NCI-H187 treated with DMSO at 0.1 percent for 48 hours (cell line): ENCODE results near the gene HOXB13.
"Not testable (repeated sequence)": the region's sequence is repeated elsewhere in the genome, so short reads cannot be mapped to it uniquely, and the experiment has no call there.

Experiments
- DNase-seq: peaks from one replicate; lab custom pipeline; 2025; lab: John Stamatoyannopoulos, UW

Gene HOXB13

DNA sequence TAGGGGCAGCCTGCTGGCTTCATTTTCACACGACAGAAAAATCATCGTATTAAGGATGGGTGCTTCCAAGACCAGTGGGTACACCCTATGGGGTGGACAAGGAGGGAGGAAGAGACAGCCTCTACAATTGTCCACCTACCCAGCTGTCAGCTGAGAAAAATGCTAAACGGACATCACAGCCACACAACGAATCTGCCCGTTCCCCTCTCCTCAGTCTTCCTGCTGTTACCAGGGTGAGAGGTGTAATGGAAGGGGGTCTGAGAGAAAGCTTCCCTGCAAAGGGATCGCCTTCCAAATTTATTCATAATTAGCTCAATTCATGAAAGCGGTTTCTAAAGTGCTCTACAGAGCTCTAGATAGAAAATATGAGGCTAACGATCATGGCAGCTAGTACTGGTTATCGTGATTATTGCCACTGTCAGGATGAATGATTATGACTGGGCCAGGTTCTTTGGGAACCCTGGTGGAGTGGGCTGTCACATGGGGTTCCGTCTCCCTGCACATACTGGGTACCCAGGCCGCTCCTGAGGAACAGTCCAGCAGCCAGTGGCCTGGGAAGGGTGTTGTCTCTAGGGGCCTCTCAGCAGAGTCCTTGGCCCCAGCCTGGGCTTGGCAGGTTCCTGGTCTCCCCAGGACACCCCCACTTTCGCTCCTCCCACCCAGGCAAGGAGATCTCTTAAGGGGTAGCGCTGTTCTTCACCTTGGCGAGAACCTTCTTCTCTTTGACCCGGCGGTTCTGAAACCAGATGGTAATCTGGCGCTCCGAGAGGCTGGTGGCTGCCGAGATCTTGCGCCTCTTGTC is 2.2 kb downstream of the HOXB13 start:
- DNase-seq: no peak

DNA sequence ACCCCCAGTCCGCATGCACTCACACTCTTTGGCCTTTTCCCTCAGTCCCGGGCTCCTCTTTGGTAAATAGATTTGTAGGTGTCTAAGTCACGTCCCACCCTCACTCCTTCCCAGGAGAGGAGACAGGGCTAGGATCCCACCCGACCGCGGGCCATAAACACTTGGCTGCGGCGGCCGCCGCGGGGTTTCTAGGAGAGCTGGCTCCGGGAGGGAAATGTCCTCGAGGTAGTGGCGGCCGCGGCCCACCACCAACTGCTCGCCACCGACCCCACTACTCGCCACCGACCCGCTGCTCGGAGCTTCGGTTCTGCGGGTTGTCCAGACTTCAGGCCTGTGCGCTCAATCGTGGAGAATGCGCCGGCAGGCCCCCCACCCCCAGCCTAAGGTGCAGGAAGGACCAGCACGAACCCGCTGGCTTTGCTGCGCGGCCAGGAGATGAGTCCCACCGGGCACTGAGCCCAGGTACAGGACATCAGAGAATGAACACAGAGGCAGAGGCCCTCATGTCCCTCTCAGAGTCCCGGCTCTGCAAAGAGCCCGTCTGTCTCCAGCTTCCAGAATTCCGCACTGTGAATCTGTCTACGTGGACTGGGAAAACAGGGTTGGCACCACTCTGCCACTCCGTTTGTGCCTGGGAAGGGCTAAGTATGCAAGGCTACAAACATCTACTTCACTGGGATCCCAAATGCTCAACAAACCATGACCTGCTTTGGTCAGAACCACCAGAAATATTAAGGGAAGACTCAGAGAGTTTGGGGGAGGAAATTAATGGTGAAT is 3.1 kb downstream of the HOXB13 start:
- DNase-seq: no peak

DNA sequence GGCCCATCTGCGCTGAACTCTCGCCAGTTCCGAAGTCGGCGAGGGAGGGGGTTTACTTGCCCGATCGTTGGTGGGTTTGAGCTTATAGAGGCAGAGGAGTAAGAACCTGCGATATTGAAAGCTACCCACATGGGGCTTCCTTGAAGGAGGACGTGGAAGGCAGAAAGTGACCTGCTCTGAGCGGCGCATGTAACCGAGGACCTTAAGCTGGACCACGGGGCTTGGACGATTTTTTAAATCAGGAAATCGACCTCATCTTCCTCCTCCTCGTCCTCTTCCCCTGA is 3.6 kb downstream of the HOXB13 start:
- DNase-seq: no peak

DNA sequence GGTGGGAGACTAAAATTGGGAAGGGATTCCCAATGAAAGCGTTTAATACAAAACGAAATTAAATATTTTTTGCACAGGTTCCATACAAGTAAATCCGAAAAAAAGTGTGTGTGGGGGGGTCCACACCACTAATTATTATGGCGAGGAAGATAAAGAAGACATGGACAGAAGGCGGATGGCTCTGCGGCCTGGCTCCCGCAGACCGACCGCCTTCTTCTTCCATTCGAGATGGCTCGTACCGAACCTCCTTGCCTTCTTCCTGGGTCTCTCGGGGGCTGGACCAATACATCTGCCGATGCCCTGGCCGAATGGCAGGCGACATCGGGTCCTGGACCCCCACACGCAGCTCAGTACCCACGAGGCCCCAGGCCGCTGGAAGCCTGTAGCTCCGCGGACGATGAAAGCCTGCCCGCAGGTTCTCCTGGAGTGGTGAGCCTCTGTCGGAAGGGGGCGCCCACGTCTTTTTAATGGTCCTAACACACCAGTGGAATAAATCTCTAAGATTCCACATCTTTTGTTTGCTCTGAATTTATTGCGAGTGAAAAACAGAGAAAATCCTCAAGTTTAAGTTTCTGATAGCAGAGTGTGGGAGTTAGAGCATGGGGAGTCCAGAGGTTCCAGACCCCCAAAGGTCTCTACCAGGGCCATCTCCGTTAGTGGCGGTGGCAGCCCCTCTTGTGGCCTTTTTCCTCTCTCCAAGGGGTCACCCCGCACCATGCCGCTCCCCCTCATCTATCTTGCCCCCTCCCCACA is 4.1 kb downstream of the HOXB13 start:
- no peak for DNase-seq

- DNase-seq: no peak
Measured at GRCh38 chr17:48723423-48724250, 4.9 kb downstream of the HOXB13 start.

- no peak for DNase-seq
Measured at GRCh38 chr17:48722915-48723422, 5.6 kb downstream of the HOXB13 start, which contains the start of gene PRAC2. Gene PRAC2 (plus strand): TSS chr17:48723185. CDS start chr17:48724411, 1,226 bp downstream.

- DNase-seq: no peak
Measured at GRCh38 chr17:48722201-48722907, 6.2 kb downstream of the HOXB13 start, which contains the start of gene PRAC1. Gene PRAC1 (minus strand): TSS chr17:48722518. CDS start chr17:48722392, 126 bp downstream.

DNA sequence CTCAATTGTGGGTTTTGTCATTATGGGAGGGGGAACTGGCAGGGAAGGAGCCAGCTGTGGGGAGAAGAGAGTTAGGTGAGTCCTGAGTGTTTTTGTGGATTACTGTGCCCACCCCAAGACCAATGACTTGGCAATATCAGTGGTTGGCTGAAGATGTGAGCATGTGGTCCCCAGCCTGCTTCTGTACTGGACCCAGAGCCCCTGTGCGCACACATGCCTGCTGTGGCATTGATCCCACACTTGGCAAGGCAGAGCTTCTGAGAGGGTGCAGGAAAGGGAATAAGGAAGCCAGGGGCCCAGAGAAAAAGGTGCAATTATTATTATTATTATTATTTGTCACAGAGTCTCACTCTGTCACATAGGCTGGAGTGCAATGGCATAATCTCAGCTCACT is 7.5 kb downstream of the HOXB13 start:
- DNase-seq: no peak

GRCh38 chr17:48720266-48721008 is 8.1 kb downstream of the HOXB13 start:
- DNase-seq: no peak

GRCh38 chr17:48719642-48720265 is 8.8 kb downstream of the HOXB13 start:
- DNase-seq: no peak

DNA sequence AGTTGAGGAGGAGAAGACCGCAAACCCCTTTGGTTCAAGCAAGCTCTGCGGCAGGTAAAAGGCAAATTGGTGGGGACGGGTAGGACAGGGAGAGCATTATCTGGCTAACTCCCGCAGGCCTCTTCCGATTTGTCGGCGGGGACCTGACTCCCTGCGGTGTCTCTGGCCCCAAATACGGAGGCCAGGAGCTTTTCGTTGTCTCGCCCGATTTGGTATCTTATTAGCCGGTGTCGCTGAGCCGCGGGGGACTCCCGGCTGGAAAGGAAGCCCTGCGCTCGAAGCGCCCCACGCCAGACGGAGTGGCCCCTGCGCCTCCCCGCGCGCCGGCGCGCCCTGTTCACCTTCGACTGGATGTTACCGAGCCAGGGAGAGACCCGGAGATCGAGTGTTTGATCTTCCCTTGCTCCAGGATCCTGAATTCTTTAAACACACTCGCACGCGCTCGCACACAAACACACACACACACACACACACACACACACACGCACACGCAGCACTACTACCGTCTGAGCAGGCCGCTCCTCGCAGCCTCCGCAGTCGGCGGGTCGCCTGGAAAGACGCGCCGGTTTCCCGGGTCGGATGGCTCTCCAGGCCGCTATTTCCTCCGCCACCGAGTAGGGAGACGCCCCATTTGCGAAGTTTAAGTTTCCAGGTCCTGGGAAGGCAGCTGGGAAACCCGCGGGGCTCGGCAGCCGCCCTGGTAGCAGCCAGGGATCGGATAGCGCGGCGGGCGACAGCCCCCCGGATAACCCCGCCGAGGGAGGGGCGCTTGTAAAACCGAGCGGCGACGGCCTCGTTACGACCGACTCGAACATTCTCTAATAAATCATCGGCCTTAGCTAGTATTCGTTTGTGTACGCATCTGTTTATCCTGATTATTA is 9.5 kb downstream of the HOXB13 start:
- DNase-seq: no peak

DNA sequence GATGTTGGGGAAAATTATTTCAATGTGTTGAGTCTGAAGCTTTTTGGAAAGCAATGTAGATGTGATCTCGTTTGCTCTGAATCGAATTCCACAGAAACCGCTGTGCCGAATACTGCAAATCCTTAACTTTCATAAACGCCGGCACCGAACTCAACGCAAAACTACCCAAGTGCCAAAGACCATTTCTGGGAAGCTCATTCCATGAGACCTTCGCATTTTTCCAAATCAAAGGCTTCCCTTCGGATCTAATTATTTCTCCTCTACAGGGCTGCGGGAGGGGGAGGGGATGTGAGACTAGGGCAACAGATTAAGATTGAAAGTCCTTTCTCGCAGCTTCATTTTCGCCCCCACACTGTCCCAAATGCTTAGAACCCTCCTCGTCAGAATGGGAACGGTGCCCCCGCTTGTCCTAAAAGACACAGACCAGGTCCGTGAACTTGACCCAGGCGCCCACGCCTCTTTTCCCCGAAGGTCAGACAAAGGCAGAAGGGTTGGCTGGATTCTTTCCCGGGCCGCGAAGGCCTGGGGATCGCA is 10.3 kb downstream of the HOXB13 start:
- no peak for DNase-seq

DNA sequence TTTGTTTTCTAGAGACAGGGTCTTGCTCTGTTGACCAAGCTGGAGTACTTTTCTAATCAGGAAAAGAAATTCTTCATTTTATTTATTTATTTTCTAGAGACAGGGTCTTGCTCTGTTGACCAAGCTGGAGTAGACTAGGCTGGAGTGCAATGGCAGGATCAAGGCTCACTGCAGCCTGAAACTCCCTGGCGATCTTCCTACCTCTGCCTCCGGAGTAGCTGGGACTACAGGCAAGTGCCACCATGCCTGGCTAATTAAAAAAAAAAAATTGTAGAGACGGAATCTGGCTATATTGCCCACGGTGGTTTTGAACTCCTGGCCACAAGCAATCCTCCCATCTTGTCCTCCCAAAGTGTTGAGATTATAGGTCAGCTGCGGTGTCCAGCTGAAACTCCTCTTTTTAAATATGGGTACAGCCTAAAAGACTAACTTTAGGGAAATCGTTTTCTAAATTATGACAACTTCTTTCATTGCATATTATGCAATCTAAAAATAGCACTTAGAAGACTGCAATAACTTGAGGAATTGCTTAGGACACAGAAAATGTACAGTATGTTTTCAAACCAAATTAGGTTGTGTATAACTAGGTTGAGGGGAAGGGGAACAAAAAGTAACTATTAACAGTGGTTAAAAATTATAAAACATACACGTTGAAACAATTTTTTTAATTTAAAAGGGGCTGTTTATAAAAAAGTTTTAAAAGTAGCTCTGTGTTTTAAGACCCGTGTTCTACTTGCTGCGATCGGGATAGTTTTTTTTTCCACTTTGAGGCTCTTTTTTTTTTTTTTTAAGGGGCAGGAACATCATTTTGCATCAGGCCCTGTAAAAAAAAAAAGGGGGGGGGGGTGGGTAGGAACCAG is 11.0 kb downstream of the HOXB13 start:
- DNase-seq: no peak

DNA sequence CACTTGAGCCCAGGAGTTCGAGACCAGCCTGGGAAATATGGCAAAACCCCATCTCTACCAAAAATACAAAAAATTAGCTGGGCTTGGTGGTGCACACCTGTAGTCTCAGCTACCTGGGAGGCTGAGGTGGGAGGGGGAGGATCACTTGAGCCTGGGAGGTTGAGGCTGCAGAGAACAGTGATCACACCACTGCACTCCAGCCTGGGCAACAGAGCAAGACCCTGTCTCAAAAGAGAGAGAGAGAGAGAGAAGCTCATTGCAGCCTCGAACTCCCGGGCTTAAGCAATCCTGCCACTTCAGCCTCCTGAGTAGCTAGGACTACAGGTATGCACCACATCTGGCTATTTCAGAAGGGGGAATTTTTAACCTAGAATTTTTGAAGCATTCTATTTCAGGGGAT is 12.0 kb downstream of the HOXB13 start:
- DNase-seq: not testable (repeated sequence)

DNA sequence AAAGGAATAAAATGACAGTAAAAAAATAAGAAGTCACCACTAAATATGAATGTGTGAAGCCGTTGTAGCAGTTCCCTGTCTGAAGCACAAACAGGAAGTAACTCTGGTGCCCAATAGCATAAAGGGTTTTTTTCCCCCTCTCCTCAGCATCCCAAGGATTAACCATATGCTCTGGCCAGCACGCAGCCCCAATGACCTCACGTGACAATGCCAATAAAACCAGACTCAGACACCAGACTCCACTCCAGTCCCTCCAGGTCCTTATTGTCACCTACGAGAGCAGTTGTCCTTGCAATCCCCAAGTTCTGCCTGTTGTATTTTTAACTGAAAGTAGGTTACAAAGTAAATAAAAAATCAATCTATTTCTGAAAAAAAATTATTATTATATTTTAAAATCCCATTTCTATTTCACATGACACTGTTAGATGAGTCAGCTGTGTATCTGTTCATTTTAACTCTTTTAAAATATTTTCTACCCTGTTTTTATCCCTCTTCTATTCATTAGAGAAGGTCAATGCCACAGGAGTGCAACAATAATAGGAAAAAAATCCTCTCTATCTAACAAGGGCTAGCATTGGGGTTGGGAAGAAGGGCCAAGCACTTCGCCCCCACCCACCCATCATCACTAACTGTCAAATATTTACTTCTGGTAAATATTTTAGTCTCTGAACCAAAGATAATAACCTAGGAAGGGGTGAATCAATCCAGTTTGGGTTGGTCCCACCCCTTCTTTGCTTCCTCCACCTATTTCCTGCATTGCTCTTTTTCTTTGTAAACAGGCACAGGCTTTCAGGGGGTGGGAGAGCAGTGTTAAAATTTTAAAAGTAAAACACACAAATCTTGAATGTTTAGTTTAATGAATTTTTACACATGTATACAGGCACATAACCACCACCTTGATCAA is 12.8 kb downstream of the HOXB13 start:
- no peak for DNase-seq

- DNase-seq: no peak
Measured at GRCh38 chr17:48711128-48711527, 17.4 kb downstream of the HOXB13 start.
